NCI-H524 treated with DMSO at 0.1 percent for 48 hours (cell line): ENCODE measurements around the gene C17orf58.
A peak's percentile ranks its signal among the peaks of the same experiment; 100 is the strongest.
"Not testable (repeated sequence)": the region's sequence is repeated elsewhere in the genome, so short reads cannot be mapped to it uniquely, and the experiment has no call there.

Experiments
- DNase-seq: peaks from one replicate; lab custom pipeline; 2025; lab: John Stamatoyannopoulos, UW

C17orf58 gene

DNA sequence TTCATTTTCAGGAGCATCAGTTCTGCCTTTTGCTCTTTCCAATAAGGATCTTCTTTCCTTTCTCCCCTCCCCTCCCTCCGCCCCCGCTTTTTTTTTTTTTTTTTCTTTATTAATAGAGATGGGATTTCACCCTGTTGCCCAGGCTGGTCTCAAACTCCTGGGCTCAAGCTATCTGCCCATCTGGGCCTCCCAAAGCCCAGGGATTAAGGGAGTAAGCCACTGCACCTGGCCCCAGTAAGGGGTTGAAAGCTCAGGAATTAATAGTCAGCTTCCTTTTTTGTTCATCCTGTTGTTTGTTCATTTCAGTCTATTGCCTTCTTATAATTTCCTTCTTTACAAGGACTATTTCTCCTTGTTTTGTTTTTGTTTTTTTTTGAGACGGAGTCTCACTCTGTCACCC is 7.9 kb upstream of the C17orf58 start:
- DNase-seq, result peak; percentile 49

DNA sequence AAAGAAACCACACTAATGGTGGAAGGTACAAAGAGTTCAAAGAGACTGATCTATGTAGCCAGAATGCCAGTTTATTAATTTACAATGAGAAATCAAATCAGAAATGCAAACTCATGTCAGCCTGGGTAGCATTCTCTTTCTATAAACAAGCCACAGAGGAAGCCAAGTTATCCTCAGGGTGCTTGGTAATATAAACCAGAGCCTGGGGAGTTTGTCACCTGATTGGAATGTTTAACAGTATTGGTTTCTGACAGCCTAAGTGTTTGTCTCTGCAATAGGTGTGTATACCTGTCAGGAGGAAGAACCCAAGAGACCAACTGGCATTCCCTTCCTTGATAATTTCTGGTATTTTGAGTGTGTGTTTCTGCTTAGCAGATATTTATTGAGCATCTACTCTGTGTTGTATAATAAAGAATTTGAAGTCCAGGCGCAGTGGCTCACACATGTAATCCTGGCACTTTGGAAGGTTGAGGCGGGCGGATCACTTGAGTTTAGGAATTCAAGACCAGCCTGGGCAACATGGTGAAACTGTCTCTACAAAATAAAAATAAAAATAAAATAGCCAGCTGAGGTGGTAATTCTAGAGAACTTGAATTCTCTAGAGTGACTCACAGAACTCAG is 3.1 kb upstream of the C17orf58 start:
- DNase-seq, result no peak

DNA sequence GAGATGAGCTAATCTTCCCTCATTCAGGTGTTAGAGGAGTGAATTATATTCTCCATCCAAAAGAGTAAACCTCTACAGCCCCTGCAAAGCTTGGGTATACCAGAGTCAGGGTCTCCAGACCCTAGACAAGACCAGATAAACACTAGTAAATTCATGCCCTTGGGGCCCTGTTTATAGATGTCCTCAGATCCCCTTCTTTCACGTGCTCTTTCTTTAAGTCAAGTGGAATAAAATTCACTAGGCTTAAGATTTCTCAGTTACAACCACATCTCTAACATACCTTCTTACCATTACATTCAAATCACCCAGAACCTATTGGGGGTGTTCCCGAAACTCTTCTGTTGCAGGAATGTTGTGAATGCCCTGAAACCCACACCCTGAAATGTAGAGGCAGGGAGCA is 2.2 kb upstream of the C17orf58 start:
- no peak for DNase-seq

DNA sequence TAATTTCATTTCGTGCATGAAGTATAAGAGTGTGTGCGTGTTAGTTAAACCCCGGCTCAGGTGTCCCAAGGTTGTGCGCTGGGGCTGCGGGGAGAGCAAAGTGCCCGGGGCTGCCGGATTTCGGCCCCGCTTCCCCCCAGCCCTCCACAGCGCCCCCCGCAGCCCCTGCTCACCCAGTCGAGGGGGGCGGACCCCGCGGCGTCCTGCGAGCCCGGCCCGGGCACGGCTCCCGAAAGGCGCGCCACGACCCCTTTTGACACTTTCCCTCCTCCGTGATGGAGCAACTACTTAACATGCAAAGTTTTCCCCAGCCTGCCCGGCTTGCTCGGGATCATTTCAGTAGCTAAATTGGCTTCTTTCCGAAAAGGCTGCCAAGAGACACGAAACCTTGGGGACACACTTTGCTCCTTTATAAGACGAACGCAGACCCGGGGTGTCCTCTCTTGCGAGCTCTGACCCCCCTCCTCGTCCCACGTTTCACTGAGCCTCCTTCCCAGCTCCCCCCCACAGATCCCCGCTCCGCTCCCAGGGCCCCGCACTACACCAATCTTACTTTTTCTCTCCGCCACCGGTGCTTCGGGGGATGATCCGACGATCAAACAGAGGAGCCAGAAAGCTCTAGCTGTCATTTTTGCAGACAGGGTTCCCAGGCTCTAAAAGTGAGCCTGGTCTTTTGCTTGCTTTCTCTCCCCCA is 552 bp downstream of the C17orf58 start:
- DNase-seq, result no peak

DNA sequence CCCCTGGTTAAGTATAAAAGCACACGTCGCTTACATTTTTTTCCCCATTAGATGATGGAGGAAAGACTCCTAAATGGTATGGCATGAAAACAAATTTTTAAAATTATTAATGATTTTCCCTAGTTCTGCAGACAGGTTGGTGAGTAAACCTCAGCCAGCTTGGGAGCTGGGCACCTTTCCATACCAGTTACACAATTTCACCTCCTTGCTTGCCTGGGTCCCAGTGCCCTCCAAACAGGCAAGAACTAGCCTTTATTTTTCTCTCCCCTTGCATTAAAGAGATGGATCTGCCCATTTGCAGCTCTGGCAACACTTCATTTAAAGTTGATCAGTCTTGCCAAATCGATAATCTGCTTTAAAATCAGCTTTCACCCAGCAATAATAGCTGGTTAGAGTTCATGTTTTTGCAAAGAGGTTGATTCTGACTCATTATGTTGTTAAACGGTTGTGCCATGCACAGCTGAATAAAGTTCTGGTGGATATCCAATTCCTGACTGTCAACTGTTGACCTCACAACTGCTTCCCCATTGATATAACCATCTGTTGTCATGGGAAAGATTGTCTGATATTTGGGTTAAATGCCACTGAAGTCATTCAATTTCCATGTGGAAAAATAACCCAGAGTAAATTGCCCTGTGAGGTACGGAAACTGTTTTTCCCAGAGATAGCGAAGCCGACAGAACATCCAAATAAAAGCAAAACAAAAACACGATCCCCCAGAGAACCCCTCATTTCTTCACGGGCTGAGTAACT is 1.3 kb downstream of the C17orf58 start:
- DNase-seq, result no peak

DNA sequence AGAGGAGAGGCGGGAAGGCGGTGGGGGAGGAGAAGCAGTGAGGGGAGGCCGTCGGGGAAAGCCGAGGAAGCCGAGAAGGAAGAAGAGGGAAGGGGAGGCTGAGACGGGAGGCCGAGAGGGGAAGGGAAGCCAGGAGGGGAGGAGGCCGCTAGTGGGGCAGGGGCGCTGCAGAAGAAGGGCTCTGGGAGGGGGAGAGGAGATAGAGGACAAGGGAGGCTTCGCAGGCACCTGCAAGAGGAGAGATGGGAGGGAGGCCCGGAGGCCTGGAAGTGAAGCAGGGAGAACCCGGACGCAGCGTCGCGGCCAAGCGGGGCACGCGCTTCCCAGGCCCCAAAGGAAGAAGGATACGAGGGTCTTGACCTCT is 2.3 kb downstream of the C17orf58 start:
- no peak for DNase-seq

DNA sequence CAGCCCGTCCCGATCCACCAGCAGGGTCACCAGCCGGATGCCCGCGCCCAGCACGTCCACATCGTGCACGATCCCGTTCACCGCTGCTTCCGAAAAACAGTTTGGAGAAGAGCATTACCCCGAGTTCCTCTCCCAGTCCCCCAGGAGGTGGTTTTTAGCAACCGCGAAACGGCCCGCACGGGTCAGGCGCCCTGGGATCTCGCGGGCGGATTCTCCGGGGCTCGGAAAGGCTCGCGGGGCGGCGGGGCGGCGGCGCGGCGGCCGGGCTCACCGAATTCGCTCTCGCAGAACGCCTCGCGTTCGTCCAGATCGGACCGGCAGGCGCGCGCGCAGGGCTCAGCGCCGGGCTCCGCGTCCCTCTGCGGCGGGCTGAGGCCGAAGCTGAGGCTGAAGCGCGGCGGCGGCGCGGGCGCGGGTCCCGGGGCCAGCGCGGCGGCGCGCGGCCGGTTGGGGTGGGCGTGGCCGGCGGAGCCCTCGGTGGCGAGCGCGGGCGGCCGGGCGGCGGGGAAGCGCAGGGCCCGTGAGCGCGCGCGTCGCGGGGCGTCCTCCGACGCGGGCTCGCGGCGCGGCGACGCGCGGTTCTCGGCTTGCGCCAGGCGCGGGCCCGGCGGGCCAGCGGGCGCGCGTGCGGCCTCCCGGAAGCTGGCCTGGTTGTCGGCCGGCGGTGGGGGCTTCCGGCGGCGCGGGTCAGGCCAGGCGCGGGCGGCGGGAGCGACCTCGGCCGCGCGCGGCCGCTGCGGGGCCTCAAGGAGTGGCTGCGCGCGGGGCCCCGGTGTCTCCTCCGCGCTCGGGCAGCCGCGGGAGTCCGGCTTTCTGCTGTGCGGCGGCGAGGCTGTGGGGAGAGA is 2.9 kb downstream of the C17orf58 start:
- no peak for DNase-seq

DNA sequence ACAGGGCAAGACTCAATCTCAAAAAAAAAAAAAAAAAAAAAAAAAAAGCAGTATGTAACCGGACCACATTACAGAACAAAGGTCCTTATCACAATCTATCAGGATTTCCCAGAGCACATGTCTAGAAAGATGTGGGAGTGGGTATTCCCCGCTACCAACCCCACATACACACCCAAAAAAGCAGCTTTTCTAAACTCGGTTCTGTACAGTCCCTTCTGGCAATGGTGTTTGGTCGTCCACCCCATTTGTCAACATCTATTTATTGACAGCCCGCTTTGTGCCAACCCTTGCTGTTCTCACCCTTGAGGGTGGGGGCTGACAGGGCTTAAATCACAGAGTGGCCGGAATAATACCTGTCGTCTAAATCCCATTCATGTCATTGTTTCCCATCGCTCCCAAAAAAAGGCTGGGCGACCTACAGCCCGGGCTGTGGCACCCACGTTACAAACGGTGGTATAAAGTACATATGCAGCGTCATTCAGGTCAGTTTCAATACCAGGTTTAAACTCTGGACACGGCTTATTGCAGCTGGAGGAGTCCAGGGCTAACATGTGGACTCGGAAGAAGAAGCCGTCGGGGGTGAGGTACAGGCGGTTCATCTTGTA is 3.6 kb downstream of the C17orf58 start:
- no peak for DNase-seq

DNA sequence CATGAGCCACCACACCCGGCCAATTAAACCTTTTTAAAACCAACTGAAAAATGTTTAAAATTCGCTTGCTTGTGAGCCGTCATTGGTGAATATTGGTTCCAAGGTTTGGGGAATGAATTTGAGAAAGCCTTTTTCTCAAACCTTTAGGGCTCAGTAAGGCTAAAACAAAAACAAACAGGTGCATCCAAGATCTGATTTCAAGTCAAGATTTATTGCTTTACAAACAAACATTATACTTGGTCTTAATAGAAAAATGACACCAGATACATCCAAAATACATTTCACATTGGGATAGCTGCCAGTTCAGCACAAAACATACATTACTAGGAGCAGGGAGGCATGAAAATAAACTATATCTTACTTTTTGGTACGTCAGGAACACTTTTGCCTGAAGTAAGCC is 5.4 kb downstream of the C17orf58 start:
- DNase-seq, result no peak

DNA sequence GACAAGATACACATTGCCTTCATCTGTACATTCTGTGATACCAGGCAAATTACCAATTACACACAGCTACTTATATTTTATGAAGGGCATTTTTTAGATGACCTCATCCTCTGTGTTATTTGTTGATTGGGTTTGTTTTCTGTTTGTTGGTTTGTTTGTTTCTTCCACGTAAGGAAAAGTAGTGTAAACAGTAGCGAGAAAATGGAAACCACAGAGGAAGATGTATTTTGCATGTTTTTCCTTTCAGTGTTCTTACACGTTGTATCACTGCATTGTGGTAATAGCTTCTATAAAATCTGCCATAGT is 12.9 kb downstream of the C17orf58 start:
- no peak for DNase-seq

DNA sequence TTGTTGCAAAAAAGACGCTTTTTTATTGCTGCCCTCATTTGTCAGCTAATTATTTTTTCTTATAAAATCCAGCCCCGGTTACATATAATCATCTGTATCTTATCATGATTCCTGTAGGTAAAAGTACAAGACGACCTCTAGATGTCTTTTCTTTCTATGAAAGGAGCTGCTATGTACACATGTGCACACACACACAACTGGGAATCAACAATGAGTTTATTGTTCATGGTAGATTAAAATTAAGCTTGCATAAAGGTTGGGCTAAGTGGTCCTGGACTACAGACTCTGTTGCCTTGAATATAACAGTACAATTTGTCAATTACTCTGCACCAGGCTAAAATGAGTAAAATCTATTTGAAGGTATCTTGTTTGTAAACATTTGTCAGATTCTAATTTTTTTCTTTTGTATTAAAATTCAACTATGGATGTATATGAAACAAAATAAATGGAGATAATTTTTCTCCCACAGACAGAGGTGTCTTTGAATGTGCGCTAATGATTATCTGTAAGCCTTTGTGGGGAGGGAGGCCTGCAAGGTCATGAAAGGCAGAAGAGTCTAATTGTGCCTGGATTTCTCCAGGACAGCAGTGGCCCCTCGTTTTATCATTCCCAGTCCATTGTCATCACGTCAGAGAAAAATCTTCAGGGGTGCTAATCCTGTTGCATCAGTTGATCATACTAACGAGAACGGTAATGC is 13.4 kb downstream of the C17orf58 start:
- DNase-seq, result no peak

DNA sequence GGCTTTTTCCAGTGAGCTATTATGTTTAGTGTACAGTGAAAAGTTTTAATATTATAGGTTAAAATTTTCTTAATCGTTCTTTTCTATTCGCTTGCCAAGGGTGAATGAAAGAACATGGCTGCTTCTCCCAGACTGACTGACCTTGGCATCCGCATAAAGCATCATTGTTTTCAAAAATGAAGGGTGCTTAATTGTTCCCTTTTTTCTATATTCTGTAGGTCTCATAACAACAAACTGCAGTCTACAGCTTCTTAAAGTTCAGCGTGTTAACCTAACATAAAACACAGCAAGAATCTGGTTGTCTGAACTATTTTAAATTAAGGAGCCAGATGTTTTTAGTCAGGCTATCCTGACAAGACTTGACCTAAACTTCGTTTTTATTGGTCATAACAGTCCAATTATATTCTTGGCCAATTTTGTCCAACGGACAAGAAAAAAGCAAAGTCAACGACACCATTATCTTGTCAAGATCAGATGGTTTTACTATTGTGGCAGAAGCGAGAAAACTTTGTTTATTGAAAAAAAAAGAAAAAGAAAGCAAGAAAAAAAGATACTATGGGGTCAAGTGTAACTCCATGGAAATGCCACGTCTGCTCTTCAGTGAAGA is 14.1 kb downstream of the C17orf58 start:
- DNase-seq, result no peak

DNA sequence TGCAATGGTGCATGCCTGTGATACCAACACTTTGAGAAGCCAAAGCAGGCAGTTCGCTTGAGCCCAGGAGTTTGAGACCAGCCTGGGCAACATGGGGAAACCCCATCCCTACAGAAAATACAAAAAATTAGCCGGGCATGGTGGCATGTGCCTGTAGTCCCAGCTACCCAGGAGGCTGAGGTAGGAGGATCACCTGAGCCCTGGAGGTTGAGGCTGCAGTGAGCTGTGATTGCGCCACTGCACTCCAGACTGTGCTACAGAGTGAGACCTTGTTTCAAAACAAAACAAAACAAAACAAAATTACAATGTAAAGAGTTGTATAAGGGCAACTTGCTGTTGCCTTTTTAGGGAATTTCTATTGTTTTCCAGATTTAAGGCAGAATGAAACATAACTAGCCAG is 15.4 kb downstream of the C17orf58 start:
- DNase-seq, result not testable (repeated sequence)

DNA sequence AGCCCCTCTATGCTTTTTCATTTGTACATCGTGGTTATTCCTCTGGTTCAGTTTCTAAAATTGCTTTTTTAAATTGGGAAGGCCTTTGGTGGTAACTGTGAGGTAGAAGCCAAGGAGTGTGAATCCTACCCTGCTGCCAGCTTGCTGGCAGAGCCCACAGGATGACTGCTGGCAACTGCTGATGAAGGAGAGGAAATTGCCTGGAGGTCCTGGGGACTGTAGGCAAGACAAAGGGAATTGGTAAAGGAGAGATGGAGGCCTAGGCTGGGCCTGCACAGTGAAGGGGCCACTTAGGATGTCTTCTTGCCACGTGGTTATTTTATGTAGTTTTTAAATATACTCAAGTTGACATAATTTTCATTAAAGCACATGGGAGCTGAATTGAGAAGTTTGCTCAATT is 15.8 kb downstream of the C17orf58 start:
- DNase-seq, result no peak

DNA sequence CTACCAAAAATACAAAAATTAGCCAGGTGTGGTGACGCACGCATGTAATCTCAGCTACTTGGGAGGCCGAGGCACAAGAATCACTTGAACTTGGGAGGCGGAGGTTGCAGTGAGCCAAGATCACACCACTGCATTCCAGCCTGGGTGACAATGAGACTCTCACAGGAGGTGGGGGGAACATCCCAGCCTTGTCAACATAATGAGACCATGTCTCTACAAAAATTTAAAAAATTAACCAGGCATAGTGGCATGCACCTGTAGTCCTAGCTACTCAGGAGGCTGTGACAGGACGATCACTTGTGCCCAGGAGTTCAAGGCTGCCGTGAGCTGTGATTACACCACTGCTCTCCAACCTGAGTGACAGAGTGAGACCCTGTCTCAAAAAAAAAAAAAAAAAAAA is 20.0 kb downstream of the C17orf58 start:
- not testable (repeated sequence) for DNase-seq

DNA sequence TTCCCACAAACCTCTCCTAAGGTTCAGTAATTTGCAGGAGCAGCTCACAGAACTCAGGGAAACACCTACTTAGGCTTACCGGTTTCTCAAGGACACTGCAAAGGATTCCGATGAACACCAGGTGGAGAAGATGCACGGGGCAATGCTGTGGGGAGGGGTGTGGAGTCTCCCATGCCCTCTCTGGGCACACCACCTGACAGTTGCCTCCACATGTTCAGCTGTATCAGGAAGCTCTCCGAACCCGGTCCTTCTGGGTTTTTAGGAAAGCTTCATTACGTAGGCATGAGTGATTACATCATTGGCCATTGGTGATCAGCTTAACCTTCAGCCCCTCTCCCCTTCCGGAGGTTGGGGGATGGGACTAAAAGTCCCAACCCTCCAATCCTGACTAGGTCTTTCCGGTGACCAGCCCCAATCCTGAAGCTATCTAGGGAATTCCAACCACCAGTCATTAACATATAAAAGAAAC is 21.6 kb downstream of the C17orf58 start:
- no peak for DNase-seq

DNA sequence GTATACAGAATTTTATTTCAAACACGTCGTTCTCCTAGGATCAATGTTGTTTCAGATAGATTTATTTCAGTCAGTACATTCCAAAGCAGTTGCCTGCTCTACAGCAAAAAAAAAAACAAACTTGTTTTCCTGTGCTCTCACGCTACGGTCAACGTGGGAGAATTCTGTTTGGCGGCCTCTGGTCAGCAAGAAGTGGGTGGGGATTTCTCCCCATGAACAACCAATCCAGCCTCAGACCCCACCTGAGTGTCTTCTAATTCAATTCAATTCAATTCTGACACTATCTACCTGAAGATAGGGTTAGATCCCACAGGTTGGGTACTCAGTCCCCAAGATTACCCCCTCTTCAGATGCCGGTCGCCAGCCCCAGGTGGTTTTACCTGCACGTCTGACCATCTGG is 22.1 kb downstream of the C17orf58 start:
- no peak for DNase-seq

DNA sequence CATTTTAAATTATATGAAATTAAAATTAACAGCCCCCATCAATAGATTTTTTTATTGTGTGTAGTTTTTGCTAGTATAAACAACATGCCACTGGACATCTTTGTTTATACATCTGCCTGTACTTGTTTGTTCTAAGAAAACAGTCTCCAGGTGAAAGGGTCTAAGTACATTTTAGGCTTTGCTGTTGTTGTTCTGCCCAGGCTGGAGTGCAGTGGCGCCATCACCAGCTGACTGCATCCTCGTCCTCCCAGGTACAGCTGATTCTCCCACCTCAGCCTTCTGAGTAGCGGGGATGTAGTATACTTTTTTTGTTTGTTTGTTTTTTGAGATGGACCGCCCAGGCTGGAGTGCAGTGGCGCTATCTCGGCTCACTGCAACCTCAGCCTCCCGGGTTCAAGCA is 25.5 kb downstream of the C17orf58 start:
- no peak for DNase-seq

DNA sequence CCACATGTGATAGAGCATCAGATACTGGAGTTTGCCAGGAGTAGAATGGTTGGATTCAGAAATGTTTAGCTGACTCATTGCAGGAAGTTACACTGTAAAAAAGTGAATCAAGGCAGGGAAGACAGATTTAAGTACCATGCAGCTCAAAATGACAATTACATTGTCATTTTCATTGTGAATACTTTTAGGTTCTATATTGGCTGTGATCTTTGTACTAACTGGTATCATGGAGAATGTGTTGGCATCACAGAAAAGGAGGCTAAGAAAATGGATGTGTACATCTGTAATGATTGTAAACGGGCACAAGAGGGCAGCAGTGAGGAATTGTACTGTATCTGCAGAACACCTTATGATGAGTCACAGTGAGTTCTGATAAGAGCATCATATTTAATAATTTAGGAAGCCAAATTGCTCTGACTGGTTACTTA is 33.1 kb downstream of the C17orf58 start:
- not testable (repeated sequence) for DNase-seq

DNA sequence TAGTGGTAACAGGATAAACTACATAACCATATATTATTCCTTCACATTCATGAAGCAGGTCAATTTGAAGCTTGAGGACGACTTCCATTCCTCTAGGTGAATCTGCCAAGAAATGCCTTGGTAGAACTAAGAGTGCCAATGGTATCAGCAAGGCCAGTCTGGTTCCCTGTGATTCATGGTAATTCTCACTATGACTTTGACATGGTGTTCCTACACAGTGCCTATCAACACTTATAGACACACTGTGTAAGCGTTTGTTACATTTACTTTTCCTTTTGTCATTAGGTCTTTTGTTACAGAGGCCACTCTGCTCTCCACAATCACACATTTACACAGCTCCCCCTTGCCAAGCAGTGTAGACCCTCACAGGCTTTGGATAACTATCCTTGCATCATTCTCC is 34.1 kb downstream of the C17orf58 start:
- DNase-seq, result not testable (repeated sequence)

DNA sequence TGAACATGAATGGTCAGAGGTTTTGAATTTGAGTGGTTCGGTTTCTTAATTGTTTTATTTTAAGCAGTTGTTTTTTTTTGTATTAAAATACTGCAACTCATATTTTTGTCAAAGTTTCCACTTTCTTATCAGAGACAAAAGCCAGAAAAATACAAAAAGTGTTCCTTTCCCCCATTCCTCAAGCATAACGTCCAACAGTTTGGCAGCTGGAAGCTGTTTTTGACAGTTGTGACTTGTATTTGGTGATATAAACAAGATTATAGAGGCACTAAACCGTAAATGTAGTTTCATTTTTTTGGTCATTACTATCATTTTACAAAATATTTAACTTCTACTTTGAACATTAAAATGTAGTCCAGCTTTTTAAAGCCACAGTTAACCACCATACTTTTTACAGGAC is 36.0 kb downstream of the C17orf58 start:
- not testable (repeated sequence) for DNase-seq
